ENCODE data around the gene CFAP91. TPM values are rescaled to one million over a fixed set of nuclear protein-coding genes. Genes with fewer than 3 reads are reported as not detected.

The CFAP91 gene
- total RNA-seq, 1 experiment from 2014 or later, result not detected

DNA sequence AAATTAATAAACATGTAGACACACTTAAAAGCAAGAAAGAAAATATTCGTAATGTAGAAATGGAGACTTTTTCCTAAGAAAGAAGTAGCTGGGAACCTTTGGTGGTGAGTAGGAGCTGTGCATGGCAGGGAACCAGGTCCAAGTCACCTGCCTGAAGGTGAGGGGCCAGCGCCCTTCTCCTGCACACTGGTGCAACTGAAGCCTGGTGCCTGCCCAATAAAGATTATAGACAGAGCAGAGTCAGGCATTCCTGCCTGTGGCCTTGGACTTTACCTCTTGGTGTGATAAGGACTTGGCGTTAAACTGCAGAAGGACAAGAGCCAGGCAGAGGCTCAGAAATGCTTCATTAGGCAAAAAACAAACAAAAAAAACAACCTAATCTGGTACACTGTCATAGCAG is 14.2 kb downstream of the CFAP91 start:
- no peak for DNase-seq (ENCODE audit: unreplicated experiment)
- no peaks in the 10 kb centered on the region for H3K27me3 Mint-ChIP-seq (ENCODE audit: insufficient read depth, unreplicated experiment)
- H3K36me3 Mint-ChIP-seq (ENCODE audit: insufficient read depth, unreplicated experiment), result no peaks in the 10 kb centered on the region
- POLR2A ChIA-PET, result interaction anchor here (1.4 kb wide), 1 partner anchor 14 kb away, joined by 3 read pairs; no protein-coding TSS in a partner anchor
- no TSS peak for BruUV-seq (replicated peaks)
- CTCF ChIA-PET, result interaction anchor here (0.7 kb wide), 2 partner anchors 100 to 440 kb away, joined by 3 read pairs; no protein-coding TSS in a partner anchor
- H3K9me3 Mint-ChIP-seq (ENCODE audit: unreplicated experiment), result no peaks in the 10 kb centered on the region
- no peaks in the 10 kb centered on the region for H3K4me1 Mint-ChIP-seq (ENCODE audit: insufficient read depth, unreplicated experiment)
- H3K4me3 Mint-ChIP-seq (ENCODE audit: unreplicated experiment), result no peak overlapping the region
- intact Hi-C loops (cut with micrococcal nuclease), result no loop called here
- TF ChIP-seq, protein P1, sequence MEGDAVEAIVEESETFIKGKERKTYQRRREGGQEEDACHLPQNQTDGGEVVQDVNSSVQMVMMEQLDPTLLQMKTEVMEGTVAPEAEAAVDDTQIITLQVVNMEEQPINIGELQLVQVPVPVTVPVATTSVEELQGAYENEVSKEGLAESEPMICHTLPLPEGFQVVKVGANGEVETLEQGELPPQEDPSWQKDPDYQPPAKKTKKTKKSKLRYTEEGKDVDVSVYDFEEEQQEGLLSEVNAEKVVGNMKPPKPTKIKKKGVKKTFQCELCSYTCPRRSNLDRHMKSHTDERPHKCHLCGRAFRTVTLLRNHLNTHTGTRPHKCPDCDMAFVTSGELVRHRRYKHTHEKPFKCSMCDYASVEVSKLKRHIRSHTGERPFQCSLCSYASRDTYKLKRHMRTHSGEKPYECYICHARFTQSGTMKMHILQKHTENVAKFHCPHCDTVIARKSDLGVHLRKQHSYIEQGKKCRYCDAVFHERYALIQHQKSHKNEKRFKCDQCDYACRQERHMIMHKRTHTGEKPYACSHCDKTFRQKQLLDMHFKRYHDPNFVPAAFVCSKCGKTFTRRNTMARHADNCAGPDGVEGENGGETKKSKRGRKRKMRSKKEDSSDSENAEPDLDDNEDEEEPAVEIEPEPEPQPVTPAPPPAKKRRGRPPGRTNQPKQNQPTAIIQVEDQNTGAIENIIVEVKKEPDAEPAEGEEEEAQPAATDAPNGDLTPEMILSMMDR (IDR thresholded peaks at IDR 0.05; ENCODE audit: unreplicated experiment), result no peak
- H3K27ac Mint-ChIP-seq (ENCODE audit: low read depth, unreplicated experiment), result no peak overlapping the region

DNA sequence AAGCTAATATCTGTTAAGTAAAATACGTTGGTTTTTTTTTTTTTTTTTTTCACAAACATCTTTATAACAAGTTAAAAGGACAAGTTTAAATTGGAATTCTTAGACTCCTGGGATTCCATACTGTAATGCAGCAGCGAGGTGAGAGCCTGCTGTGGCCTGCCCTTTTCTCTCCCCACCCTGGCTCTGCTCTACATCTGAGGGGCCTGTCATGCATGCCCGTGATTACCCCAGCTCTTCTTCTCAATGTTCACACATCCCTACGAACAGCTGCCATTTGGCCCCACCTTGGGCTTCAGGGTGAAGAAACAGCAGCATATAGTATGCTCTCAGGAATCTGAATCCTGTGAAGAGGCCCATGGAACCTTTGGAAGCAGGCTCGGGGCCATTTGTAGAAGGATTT is 14.7 kb downstream of the CFAP91 start:
- BruUV-seq (replicated peaks), result no TSS peak
- Mint-ChIP-seq H3K4me3 (ENCODE audit: unreplicated experiment) (no peak overlapping the region), H3K36me3 (ENCODE audit: insufficient read depth, unreplicated experiment) (no peaks in the 10 kb centered on the region), H3K4me1 (ENCODE audit: insufficient read depth, unreplicated experiment) (no peaks in the 10 kb centered on the region), H3K9me3 (ENCODE audit: unreplicated experiment) (no peaks in the 10 kb centered on the region), H3K27ac (ENCODE audit: low read depth, unreplicated experiment) (no peak overlapping the region), H3K27me3 (ENCODE audit: insufficient read depth, unreplicated experiment) (no peaks in the 10 kb centered on the region)
- POLR2A ChIA-PET, result interaction anchor here (0.6 kb wide), 1 partner anchor 914 kb away, joined by 3 read pairs; no protein-coding TSS in a partner anchor
- TF ChIP-seq, protein P1 (IDR thresholded peaks at IDR 0.05; ENCODE audit: unreplicated experiment), result no peak
- DNase-seq (ENCODE audit: unreplicated experiment), result no peak
- intact Hi-C loops (cut with micrococcal nuclease), result no loop called here
- CTCF ChIA-PET, result interaction anchor here (0.6 to 0.7 kb wide), 2 partner anchors 439 to 727 kb away, joined by 3 read pairs; no protein-coding TSS in a partner anchor

DNA sequence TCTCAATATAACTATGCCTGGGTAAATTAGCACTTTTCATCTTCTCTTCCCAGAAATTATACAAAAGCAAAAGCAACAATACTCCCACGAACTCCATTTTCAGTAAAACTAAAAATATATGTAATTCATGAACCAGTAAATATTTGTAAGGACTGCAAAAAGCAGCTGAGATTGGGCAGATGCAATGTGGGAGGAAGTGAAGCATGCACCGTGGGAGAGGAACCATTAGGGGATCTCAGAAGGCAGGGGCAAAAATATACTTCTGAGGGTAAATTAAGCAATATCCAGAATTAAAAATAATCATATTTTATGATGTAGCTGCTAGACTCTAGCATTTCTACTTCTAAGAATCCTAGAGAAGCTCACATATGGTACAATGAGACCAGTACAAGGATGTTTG is 20.2 kb downstream of the CFAP91 start:
- no peaks in the 10 kb centered on the region for H3K27me3 Mint-ChIP-seq (ENCODE audit: insufficient read depth, unreplicated experiment)
- no peak overlapping the region for H3K27ac Mint-ChIP-seq (ENCODE audit: low read depth, unreplicated experiment)
- H3K9me3 Mint-ChIP-seq (ENCODE audit: unreplicated experiment), result no peaks in the 10 kb centered on the region
- CTCF ChIA-PET, result no interaction called here
- H3K4me1 Mint-ChIP-seq (ENCODE audit: insufficient read depth, unreplicated experiment), result no peaks in the 10 kb centered on the region
- intact Hi-C loops (cut with micrococcal nuclease), result no loop called here
- POLR2A ChIA-PET, result no interaction called here
- BruUV-seq (replicated peaks), result no TSS peak
- no peak for DNase-seq (ENCODE audit: unreplicated experiment)
- H3K36me3 Mint-ChIP-seq (ENCODE audit: insufficient read depth, unreplicated experiment), result no peaks in the 10 kb centered on the region
- TF ChIP-seq, protein P1 (IDR thresholded peaks at IDR 0.05; ENCODE audit: unreplicated experiment), result no peak
- H3K4me3 Mint-ChIP-seq (ENCODE audit: unreplicated experiment), result no peak overlapping the region

DNA sequence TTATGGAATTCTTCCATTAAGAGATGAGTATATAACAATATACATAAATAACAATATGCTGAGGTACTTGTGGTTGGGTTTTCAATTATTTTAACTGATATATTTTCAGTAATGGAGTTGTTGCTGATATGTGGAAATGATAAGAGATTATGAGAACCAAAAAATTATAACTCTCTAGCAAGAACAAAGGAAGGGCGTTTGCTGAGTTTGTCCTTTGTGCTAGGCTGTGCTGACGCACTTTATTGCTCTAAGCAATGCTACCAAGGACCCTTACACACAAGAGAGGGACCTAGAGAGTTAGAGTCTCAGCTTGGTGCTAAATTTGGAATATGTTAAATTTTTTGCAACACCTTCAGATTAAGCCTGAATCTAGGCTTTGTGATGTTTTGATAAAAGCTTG is 24.1 kb downstream of the CFAP91 start:
- H3K9me3 Mint-ChIP-seq (ENCODE audit: unreplicated experiment), result no peaks in the 10 kb centered on the region
- H3K27me3 Mint-ChIP-seq (ENCODE audit: insufficient read depth, unreplicated experiment), result no peaks in the 10 kb centered on the region
- CTCF ChIA-PET, result no interaction called here
- POLR2A ChIA-PET, result no interaction called here
- TF ChIP-seq, protein P1 (IDR thresholded peaks at IDR 0.05; ENCODE audit: unreplicated experiment), result no peak
- BruUV-seq (replicated peaks), result no TSS peak
- no peak for DNase-seq (ENCODE audit: unreplicated experiment)
- no peaks in the 10 kb centered on the region for H3K36me3 Mint-ChIP-seq (ENCODE audit: insufficient read depth, unreplicated experiment)
- no peaks in the 10 kb centered on the region for H3K4me1 Mint-ChIP-seq (ENCODE audit: insufficient read depth, unreplicated experiment)
- intact Hi-C loops (cut with micrococcal nuclease), result no loop called here
- no peak overlapping the region for H3K27ac Mint-ChIP-seq (ENCODE audit: low read depth, unreplicated experiment)
- no peak overlapping the region for H3K4me3 Mint-ChIP-seq (ENCODE audit: unreplicated experiment)
